ENCODE measurements around the gene LRRC71.

- no peak for TF ChIP-seq CTCF (IDR thresholded peaks at IDR 0.05)
- TF ChIP-seq POLR2A (IDR thresholded peaks at IDR 0.05): no peak
- no peak for TF ChIP-seq POLR2AphosphoS5 (IDR thresholded peaks at IDR 0.05)
- TF ChIP-seq EP300 (IDR thresholded peaks at IDR 0.05): no peak
Observed at GRCh38 chr1:156874572-156875340, 45.7 kb upstream of the LRRC71 start.
